ENCODE results near the gene WWOX. TPM values are rescaled to one million over a fixed set of nuclear protein-coding genes. Genes with fewer than 3 reads are reported as not detected.

WWOX gene
- total RNA-seq, 1 donor = 8.2 TPM

- TF ChIP-seq CTCF (IDR thresholded peaks at IDR 0.05; ENCODE audit: insufficient read depth, low read depth, low read length) = no peak
- DNase-seq (ENCODE audit: low read depth) = peak; percentile 36
- peak overlapping the region; percentile 10 for H3K4me3 ChIP-seq (ENCODE audit: low read depth, low read length)
These were observed 84.2 kb downstream of the WWOX start for GRCh38 chr16:78183437-78184237.

- no peak for TF ChIP-seq CTCF (IDR thresholded peaks at IDR 0.05; ENCODE audit: insufficient read depth, low read depth, low read length)
- peak overlapping the region; percentile 10 for H3K4me3 ChIP-seq (ENCODE audit: low read depth, low read length)
- peak; percentile 98 for DNase-seq (ENCODE audit: low read depth)
These were observed 85.1 kb downstream of the WWOX start for GRCh38 chr16:78184238-78185183.

GRCh38 chr16:78189121-78189520 is 89.7 kb downstream of the WWOX start:
- DNase-seq (ENCODE audit: low read depth) = no peak
- TF ChIP-seq CTCF (IDR thresholded peaks at IDR 0.05; ENCODE audit: insufficient read depth, low read depth, low read length) = no peak
- no peak overlapping the region for H3K4me3 ChIP-seq (ENCODE audit: low read depth, low read length)

GRCh38 chr16:78192734-78193488 is 93.5 kb downstream of the WWOX start:
- DNase-seq (ENCODE audit: low read depth) = no peak
- no peak for TF ChIP-seq CTCF (IDR thresholded peaks at IDR 0.05; ENCODE audit: insufficient read depth, low read depth, low read length)
- no peak overlapping the region for H3K4me3 ChIP-seq (ENCODE audit: low read depth, low read length)

- TF ChIP-seq CTCF (IDR thresholded peaks at IDR 0.05; ENCODE audit: insufficient read depth, low read depth, low read length) = no peak
- DNase-seq (ENCODE audit: low read depth) = no peak
These were observed 95.5 kb downstream of the WWOX start for GRCh38 chr16:78194948-78195347.

GRCh38 chr16:78195797-78196196 is 96.3 kb downstream of the WWOX start:
- no peak overlapping the region for H3K4me3 ChIP-seq (ENCODE audit: low read depth, low read length)
- no peak for DNase-seq (ENCODE audit: low read depth)
- no peak for TF ChIP-seq CTCF (IDR thresholded peaks at IDR 0.05; ENCODE audit: insufficient read depth, low read depth, low read length)

More at GRCh38 chr16:78194948-78195347, 95.5 kb downstream of the WWOX start:
- no peak overlapping the region for H3K4me3 ChIP-seq (ENCODE audit: low read depth, low read length)
